Liver (tissue), 3 donors: ENCODE data around the gene EDA2R.

Source experiments
- EGR1 ChIP-seq, 2 donors: IDR thresholded peaks; 2 replicates each; pipeline ENCODE4 v1.6.1; 2016 to 2018; ENCODE audit warnings: antibody characterized with exemption in 2 of 2, low read depth in 2 of 2
- HNF4A ChIP-seq, 2 donors: conservative IDR thresholded peaks; 2 replicates each; pipeline ENCODE4 v1.6.1; 2016; ENCODE audit warnings: antibody characterized with exemption in 2 of 2, mild to moderate bottlenecking in 2 of 2
- JUND ChIP-seq, 2 donors: IDR thresholded peaks; 2 replicates each; pipeline ENCODE4 v1.6.1; 2016; ENCODE audit warnings: antibody characterized with exemption in 2 of 2
- MAX ChIP-seq: IDR thresholded peaks from 2 replicates; pipeline ENCODE4 v1.6.1; 2016; ENCODE audit warnings: antibody characterized with exemption
- RAD21 ChIP-seq, 2 donors: IDR thresholded peaks; 2 replicates each; pipeline ENCODE4 v1.6.1; 2016; ENCODE audit warnings: antibody characterized with exemption in 2 of 2, mild to moderate bottlenecking in 2 of 2
- RXRA ChIP-seq, 2 donors: IDR thresholded peaks; 2 replicates each; pipeline ENCODE4 v1.6.1; 2017 to 2018; ENCODE audit warnings: antibody characterized with exemption in 2 of 2, mild to moderate bottlenecking in 1 of 2
- SP1 ChIP-seq: IDR thresholded peaks from 2 replicates; pipeline ENCODE4 v1.6.1; 2018; ENCODE audit warnings: antibody characterized with exemption, mild to moderate bottlenecking
- YY1 ChIP-seq: IDR thresholded peaks from 2 replicates; pipeline ENCODE4 v1.6.1; 2016; ENCODE audit warnings: antibody characterized with exemption, mild to moderate bottlenecking
- TF ChIP-seq, protein P1 (sequence below): fragments of 150-350 bp; IDR thresholded peaks from 2 replicates; pipeline ENCODE4 v1.5.1; 2017; ENCODE audit warnings: improper control_type of control experiment, low read depth, low read length; ENCODE audit not compliant: missing input control
- TF ChIP-seq, protein P2 (sequence below): IDR thresholded peaks from 2 replicates; pipeline ENCODE4 v1.6.1; 2016; ENCODE audit warnings: antibody characterized with exemption
- donor health status: healthy.
- donor health status: healthy.

GRCh38 chrX:66632981-66633380, 5.9 kb downstream of the EDA2R start:
- TF ChIP-seq EGR1 (IDR thresholded peaks at IDR 0.05; ENCODE audit: low read depth in 2 of 2) (no peak), SP1 (no peak), RAD21 (IDR thresholded peaks at IDR 0.05) (no peak), YY1 (no peak), RXRA (IDR thresholded peaks at IDR 0.05) (no peak), HNF4A (conservative IDR thresholded peaks at IDR 0.05) (no peak), JUND (IDR thresholded peaks at IDR 0.05) (no peak), MAX (no peak)
- TF ChIP-seq, protein P1, sequence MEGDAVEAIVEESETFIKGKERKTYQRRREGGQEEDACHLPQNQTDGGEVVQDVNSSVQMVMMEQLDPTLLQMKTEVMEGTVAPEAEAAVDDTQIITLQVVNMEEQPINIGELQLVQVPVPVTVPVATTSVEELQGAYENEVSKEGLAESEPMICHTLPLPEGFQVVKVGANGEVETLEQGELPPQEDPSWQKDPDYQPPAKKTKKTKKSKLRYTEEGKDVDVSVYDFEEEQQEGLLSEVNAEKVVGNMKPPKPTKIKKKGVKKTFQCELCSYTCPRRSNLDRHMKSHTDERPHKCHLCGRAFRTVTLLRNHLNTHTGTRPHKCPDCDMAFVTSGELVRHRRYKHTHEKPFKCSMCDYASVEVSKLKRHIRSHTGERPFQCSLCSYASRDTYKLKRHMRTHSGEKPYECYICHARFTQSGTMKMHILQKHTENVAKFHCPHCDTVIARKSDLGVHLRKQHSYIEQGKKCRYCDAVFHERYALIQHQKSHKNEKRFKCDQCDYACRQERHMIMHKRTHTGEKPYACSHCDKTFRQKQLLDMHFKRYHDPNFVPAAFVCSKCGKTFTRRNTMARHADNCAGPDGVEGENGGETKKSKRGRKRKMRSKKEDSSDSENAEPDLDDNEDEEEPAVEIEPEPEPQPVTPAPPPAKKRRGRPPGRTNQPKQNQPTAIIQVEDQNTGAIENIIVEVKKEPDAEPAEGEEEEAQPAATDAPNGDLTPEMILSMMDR = no peak
- TF ChIP-seq, protein P2, sequence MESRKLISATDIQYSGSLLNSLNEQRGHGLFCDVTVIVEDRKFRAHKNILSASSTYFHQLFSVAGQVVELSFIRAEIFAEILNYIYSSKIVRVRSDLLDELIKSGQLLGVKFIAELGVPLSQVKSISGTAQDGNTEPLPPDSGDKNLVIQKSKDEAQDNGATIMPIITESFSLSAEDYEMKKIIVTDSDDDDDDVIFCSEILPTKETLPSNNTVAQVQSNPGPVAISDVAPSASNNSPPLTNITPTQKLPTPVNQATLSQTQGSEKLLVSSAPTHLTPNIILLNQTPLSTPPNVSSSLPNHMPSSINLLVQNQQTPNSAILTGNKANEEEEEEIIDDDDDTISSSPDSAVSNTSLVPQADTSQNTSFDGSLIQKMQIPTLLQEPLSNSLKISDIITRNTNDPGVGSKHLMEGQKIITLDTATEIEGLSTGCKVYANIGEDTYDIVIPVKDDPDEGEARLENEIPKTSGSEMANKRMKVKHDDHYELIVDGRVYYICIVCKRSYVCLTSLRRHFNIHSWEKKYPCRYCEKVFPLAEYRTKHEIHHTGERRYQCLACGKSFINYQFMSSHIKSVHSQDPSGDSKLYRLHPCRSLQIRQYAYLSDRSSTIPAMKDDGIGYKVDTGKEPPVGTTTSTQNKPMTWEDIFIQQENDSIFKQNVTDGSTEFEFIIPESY = no peak
